Measurements from ENCODE around the gene STPG3. TPM values are rescaled to one million over a fixed set of nuclear protein-coding genes. Genes with fewer than 3 reads are reported as not detected.

Gene STPG3
- total and polyA plus RNA-seq, 2 of the 13 experiments (the other 11 are each of a cell fraction or from before 2014, with no cell fraction given), result not detected

DNA sequence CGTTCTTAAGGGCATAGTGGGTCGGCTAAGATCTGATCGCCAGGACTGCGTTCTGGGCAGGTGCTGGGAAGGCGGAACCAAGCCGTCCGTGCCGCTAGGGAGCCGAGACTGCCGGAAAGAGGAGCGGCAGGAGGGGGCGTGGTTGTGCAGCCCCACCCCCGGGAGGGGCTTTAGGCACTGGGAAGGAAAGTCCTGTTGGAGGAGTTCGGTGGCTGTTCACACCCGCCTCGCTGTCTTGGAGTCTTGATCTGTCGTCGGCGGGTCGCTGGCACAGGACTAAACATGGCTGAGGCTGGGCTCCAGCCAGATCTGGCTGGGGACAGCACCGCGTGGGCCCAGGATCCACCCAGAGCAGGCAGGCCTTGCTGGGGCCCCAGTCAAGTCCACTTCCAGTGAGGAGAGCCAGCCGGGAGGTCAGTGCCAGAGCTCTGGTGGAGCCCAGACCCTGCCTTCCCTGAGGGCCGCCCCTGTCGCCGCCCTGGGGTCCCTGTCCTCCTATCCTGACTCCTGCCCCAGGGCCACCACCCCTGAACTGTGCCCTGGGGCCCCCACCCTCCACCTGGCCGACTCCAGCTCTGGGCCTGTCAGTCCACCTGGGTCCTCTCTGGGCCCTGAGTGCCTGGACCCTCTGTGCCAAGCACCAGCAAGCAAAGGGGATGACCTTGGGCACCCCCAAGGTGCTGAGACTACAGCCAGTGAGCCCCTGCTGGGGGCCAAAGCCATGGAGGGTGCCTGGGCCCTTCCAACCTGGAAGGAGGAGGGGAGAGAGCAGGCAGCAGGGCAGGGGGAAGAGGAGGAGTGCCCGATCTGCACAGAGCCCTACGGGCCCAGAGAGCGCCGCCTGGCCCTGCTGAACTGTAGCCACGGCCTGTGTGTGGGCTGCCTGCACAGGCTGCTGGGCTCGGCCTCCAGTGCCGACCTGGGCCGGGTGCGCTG, 33.5 kb upstream of the STPG3 start (continued):
- TF ChIP-seq, protein P1, sequence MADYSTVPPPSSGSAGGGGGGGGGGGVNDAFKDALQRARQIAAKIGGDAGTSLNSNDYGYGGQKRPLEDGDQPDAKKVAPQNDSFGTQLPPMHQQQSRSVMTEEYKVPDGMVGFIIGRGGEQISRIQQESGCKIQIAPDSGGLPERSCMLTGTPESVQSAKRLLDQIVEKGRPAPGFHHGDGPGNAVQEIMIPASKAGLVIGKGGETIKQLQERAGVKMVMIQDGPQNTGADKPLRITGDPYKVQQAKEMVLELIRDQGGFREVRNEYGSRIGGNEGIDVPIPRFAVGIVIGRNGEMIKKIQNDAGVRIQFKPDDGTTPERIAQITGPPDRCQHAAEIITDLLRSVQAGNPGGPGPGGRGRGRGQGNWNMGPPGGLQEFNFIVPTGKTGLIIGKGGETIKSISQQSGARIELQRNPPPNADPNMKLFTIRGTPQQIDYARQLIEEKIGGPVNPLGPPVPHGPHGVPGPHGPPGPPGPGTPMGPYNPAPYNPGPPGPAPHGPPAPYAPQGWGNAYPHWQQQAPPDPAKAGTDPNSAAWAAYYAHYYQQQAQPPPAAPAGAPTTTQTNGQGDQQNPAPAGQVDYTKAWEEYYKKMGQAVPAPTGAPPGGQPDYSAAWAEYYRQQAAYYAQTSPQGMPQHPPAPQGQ (CRISPR knock-in tag; IDR thresholded peaks at IDR 0.05; ENCODE audit: borderline replicate concordance), result no peak
- no peak for TF ChIP-seq ZNF629 (CRISPR knock-in tag; conservative IDR thresholded peaks at IDR 0.05)
- TF ChIP-seq RCOR2 (CRISPR knock-in tag; IDR thresholded peaks at IDR 0.05), result no peak
- TF ChIP-seq, protein P2, sequence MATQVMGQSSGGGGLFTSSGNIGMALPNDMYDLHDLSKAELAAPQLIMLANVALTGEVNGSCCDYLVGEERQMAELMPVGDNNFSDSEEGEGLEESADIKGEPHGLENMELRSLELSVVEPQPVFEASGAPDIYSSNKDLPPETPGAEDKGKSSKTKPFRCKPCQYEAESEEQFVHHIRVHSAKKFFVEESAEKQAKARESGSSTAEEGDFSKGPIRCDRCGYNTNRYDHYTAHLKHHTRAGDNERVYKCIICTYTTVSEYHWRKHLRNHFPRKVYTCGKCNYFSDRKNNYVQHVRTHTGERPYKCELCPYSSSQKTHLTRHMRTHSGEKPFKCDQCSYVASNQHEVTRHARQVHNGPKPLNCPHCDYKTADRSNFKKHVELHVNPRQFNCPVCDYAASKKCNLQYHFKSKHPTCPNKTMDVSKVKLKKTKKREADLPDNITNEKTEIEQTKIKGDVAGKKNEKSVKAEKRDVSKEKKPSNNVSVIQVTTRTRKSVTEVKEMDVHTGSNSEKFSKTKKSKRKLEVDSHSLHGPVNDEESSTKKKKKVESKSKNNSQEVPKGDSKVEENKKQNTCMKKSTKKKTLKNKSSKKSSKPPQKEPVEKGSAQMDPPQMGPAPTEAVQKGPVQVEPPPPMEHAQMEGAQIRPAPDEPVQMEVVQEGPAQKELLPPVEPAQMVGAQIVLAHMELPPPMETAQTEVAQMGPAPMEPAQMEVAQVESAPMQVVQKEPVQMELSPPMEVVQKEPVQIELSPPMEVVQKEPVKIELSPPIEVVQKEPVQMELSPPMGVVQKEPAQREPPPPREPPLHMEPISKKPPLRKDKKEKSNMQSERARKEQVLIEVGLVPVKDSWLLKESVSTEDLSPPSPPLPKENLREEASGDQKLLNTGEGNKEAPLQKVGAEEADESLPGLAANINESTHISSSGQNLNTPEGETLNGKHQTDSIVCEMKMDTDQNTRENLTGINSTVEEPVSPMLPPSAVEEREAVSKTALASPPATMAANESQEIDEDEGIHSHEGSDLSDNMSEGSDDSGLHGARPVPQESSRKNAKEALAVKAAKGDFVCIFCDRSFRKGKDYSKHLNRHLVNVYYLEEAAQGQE (IDR thresholded peaks at IDR 0.05; ENCODE audit: borderline replicate concordance in 1 of 2, low read depth in 1 of 2, low read length in 2 of 2), result no peak
- TF ChIP-seq, protein P3, sequence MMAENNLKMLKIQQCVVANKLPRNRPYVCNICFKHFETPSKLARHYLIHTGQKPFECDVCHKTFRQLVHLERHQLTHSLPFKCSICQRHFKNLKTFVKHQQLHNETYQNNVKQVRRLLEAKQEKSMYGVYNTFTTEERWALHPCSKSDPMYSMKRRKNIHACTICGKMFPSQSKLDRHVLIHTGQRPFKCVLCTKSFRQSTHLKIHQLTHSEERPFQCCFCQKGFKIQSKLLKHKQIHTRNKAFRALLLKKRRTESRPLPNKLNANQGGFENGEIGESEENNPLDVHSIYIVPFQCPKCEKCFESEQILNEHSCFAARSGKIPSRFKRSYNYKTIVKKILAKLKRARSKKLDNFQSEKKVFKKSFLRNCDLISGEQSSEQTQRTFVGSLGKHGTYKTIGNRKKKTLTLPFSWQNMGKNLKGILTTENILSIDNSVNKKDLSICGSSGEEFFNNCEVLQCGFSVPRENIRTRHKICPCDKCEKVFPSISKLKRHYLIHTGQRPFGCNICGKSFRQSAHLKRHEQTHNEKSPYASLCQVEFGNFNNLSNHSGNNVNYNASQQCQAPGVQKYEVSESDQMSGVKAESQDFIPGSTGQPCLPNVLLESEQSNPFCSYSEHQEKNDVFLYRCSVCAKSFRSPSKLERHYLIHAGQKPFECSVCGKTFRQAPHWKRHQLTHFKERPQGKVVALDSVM (CRISPR knock-in tag; IDR thresholded peaks at IDR 0.05), result 0 out of 2 replicates have a peak, but pooled peaks have one; percentile 16
- TF ChIP-seq NCOA2 (CRISPR knock-in tag; IDR thresholded peaks at IDR 0.05), result no peak
- TF ChIP-seq ZNF619 (CRISPR knock-in tag; IDR thresholded peaks at IDR 0.05), result no peak
- TF ChIP-seq, protein P4, sequence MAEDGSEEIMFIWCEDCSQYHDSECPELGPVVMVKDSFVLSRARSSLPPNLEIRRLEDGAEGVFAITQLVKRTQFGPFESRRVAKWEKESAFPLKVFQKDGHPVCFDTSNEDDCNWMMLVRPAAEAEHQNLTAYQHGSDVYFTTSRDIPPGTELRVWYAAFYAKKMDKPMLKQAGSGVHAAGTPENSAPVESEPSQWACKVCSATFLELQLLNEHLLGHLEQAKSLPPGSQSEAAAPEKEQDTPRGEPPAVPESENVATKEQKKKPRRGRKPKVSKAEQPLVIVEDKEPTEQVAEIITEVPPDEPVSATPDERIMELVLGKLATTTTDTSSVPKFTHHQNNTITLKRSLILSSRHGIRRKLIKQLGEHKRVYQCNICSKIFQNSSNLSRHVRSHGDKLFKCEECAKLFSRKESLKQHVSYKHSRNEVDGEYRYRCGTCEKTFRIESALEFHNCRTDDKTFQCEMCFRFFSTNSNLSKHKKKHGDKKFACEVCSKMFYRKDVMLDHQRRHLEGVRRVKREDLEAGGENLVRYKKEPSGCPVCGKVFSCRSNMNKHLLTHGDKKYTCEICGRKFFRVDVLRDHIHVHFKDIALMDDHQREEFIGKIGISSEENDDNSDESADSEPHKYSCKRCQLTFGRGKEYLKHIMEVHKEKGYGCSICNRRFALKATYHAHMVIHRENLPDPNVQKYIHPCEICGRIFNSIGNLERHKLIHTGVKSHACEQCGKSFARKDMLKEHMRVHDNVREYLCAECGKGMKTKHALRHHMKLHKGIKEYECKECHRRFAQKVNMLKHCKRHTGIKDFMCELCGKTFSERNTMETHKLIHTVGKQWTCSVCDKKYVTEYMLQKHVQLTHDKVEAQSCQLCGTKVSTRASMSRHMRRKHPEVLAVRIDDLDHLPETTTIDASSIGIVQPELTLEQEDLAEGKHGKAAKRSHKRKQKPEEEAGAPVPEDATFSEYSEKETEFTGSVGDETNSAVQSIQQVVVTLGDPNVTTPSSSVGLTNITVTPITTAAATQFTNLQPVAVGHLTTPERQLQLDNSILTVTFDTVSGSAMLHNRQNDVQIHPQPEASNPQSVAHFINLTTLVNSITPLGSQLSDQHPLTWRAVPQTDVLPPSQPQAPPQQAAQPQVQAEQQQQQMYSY (CRISPR knock-in tag; IDR thresholded peaks at IDR 0.05), result peak; percentile 89
- no peak for TF ChIP-seq ZNF460 (CRISPR knock-in tag; IDR thresholded peaks at IDR 0.05; ENCODE audit: borderline replicate concordance)
- TF ChIP-seq, protein P5, sequence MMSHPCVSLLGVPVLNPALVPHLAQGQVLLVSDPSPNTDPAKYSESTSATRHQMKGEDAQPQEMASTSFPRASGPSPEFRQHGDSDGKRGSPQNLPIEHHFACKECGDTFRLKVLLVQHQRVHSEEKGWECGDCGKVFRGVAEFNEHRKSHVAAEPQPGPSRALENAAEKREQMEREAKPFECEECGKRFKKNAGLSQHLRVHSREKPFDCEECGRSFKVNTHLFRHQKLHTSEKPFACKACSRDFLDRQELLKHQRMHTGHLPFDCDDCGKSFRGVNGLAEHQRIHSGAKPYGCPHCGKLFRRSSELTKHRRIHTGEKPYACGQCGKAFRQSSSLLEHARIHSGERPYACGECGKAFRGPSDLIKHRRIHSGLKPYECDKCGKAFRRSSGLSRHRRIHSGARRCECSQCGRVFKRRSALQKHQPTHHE (CRISPR knock-in tag; IDR thresholded peaks at IDR 0.05; ENCODE audit: borderline replicate concordance), result no peak
- TF ChIP-seq, protein P6, sequence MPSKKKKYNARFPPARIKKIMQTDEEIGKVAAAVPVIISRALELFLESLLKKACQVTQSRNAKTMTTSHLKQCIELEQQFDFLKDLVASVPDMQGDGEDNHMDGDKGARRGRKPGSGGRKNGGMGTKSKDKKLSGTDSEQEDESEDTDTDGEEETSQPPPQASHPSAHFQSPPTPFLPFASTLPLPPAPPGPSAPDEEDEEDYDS (CRISPR knock-in tag; IDR thresholded peaks at IDR 0.05), result peak; percentile 91
- no peak; the same call in 1 of the 2 replicates for TF ChIP-seq SPEN (CRISPR knock-in tag; IDR thresholded peaks at IDR 0.05; ENCODE audit: low read depth)
- TF ChIP-seq, protein P7, sequence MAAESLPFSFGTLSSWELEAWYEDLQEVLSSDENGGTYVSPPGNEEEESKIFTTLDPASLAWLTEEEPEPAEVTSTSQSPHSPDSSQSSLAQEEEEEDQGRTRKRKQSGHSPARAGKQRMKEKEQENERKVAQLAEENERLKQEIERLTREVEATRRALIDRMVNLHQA (CRISPR knock-in tag; IDR thresholded peaks at IDR 0.05), result no peak

Measured in HepG2 (cell line).